Measurements from ENCODE around the gene STK40. TPM values are rescaled to one million over a fixed set of nuclear protein-coding genes. Genes with fewer than 3 reads are reported as not detected.

STK40 gene
- total and polyA plus RNA-seq, 2 experiments from 2014 or later: 8.1 to 20.2 TPM

GRCh38 chr1:36349839-36350238 is 35.9 kb downstream of the STK40 start:
- H3K27ac Mint-ChIP-seq: no peak overlapping the region
- ATAC-seq (no peak; the same call in 2 of the 3 replicates), DNase-seq (ENCODE audit: low spot score) (no peak)
- H3K27ac ChIP-seq (ENCODE audit: low read depth): no peak overlapping the region
- H2AFZ ChIP-seq: no peak overlapping the region
- H4K20me1 ChIP-seq (replicated peaks; ENCODE audit: insufficient read depth): no peaks in the 10 kb centered on the region
- TF ChIP-seq REST (IDR thresholded peaks at IDR 0.05; ENCODE audit: unreplicated experiment) (no peak), ZNF331 (CRISPR knock-in tag; IDR thresholded peaks at IDR 0.05; ENCODE audit: low read depth) (no peak), ZNF462 (CRISPR knock-in tag; IDR thresholded peaks at IDR 0.05) (no peak), ZNF114 (CRISPR knock-in tag; IDR thresholded peaks at IDR 0.05) (no peak), STAT1 (IDR thresholded peaks at IDR 0.05; ENCODE audit: unreplicated experiment) (no peak), EZH2 (IDR thresholded peaks at IDR 0.05; ENCODE audit: low read depth, unreplicated experiment) (no peak), CTCF (conservative IDR thresholded peaks at IDR 0.05; ENCODE audit: low read depth in 2 of 2) (no peak), ETS1 (IDR thresholded peaks at IDR 0.05) (no peak)
- no peaks in the 10 kb centered on the region for H3K27me3 ChIP-seq (ENCODE audit: insufficient read depth)
- peaks cover 5% of the 10 kb centered on the region; the same call in 1 of the 2 replicates for H3K4me1 ChIP-seq (ENCODE audit: insufficient read depth)
- H3K36me3 Mint-ChIP-seq (ENCODE audit: low read depth): peaks cover 48% of the 10 kb centered on the region
- peaks cover 4% of the 10 kb centered on the region for H3K27me3 Mint-ChIP-seq (ENCODE audit: insufficient read depth, low read depth, poor library complexity)
- no peaks in the 10 kb centered on the region for H3K9me3 Mint-ChIP-seq
- no peaks in the 10 kb centered on the region for H3K9me2 ChIP-seq (ENCODE audit: insufficient read depth)
- no peaks in the 10 kb centered on the region for H3K79me2 ChIP-seq (replicated peaks; ENCODE audit: insufficient read depth)
- no peaks in the 10 kb centered on the region for H3F3A ChIP-seq (replicated peaks; ENCODE audit: low read depth)
- H3K4me2 ChIP-seq: no peak overlapping the region
- H3K4me3 ChIP-seq: no peak overlapping the region
- peaks cover 13% of the 10 kb centered on the region for H3K4me1 Mint-ChIP-seq
- no peak overlapping the region for H3K4me3 Mint-ChIP-seq
- peaks cover 8% of the 10 kb centered on the region; the same call in 1 of the 2 replicates for H3K36me3 ChIP-seq (ENCODE audit: insufficient read depth)
